GM12874 (cell line): ENCODE results near the gene PANX1.

Source experiments
- CTCF ChIP-seq: IDR thresholded peaks from 2 replicates; pipeline ENCODE4 v1.5.1; 2011; ENCODE audit warnings: low read depth, mild to moderate bottlenecking, control low read depth, low read length, moderate library complexity; ENCODE audit not compliant: insufficient read depth

Gene PANX1

GRCh38 chr11:94103471-94103870, 25.2 kb upstream of the PANX1 start:
- no peak for TF ChIP-seq CTCF

GRCh38 chr11:94104734-94105133, 23.9 kb upstream of the PANX1 start:
- TF ChIP-seq CTCF, result no peak

- TF ChIP-seq CTCF, result no peak
These were observed 21.9 kb upstream of the PANX1 start for GRCh38 chr11:94106716-94107115.

- TF ChIP-seq CTCF, result no peak
These were observed 21.3 kb upstream of the PANX1 start for GRCh38 chr11:94107363-94107762.

GRCh38 chr11:94111241-94111640, 17.4 kb upstream of the PANX1 start:
- TF ChIP-seq CTCF, result no peak

- TF ChIP-seq CTCF, result no peak
These were observed 17.0 kb upstream of the PANX1 start for GRCh38 chr11:94111660-94112059.

GRCh38 chr11:94112206-94112953, 16.3 kb upstream of the PANX1 start:
- TF ChIP-seq CTCF, result no peak
